SKM-1 treated with dmso at 0.1 percent for 144 hours (cell line): ENCODE measurements around the gene TEAD2.
"Not testable (repeated sequence)": the region's sequence is repeated elsewhere in the genome, so short reads cannot be mapped to it uniquely, and the experiment has no call there.

Source experiments
- DNase-seq: peaks from one replicate; lab custom pipeline; 2025; ENCODE audit not compliant: unreplicated experiment; lab: John Stamatoyannopoulos, UW

TEAD2 gene

DNA sequence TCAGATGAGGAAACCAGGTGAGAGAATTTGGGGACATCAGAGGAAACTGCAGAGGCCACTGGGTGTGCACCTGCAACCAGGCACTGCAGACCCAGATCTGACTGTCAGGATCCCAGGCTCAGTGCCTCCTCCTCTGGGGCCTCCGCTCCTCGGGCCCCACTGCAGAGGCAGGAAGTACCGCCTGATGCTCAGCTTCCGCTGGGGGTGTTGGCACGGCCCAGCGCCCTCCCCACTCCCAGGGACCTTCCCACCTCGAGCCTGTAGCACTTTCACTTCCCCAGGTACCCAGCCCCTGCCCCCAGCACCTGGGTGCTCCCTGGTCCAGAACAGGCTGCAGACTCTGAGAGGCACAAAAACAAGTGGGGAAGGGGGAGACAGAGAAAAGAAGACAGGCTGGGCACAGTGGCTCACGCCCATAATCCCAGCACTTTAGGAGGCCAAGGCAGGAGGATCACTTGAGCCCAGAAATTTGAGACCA, 28.4 kb downstream of the TEAD2 start:
- DNase-seq, result no peak

DNA sequence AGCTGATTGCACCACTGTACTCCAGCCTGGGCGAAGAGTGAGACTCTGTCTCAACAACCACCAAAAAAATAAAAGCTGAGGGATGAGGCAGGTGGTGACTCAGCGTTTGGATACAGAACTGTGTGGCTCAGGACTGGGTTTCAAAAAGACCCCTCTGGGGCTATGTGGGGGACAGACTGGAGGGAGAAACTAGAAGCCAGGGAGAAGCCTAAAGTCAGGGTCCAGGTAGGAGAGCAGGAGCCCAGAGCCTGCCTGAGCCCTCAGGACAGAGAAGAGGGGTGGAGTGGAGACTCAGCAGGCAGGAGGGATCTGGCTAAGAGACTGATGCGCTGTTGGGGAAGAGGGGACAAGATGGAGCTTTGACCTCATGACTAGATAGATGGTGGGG, 28.8 kb downstream of the TEAD2 start:
- no peak for DNase-seq

DNA sequence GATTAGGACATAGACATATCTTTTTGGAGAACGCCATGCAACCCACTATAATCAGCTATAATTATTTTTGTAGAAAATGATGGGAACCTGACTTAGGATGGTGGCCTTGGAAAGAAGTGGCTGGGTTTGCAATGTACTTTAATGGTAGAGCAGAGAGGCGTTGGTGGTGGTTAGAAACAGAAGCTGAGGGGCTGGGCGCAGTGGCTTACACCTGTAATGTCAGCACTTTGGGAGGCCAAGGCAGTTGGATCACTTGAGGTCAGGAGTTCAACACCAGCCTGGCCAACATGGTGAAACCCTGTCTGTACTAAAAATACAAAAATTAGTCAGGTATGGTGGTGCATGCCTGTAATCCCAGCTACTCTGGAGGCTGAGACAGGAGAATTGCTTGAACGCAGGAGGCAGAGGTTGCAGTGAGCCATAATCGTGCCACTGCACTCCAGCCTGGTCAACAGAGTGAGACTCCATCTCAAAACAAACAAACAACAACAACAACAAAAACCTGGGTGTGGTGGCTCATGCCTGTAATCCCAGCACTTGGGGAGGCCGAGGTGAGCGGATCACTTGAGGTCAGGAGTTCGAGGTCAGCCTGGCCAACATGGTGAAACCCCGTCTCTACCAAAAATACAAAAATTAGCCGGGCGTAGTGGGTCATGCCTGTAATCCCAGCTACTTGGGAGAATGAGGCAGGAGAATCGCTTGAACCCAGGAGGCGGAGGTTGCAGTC, 29.4 kb downstream of the TEAD2 start:
- not testable (repeated sequence) for DNase-seq

DNA sequence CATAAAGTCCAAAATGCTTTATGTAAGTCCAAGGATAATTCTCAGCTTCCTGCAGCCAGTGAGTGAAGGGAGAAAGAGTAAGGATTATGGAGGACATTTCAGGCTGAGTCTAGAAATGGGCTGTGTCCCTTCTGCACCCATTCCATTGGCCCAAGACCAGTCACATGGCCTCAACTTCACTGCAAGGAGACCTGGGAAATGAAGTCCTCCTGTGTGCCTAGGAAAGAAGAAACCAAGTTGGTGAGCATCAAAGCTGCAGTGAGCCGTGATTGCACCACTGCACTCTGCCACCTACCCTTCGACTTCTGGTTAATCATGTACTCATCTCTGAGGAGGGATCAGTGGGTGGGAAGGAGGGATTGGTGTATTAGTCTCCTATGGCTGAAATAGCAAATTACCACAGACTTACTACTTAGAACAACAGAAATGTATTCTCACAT, 30.6 kb downstream of the TEAD2 start:
- DNase-seq, result peak; percentile 25

DNA sequence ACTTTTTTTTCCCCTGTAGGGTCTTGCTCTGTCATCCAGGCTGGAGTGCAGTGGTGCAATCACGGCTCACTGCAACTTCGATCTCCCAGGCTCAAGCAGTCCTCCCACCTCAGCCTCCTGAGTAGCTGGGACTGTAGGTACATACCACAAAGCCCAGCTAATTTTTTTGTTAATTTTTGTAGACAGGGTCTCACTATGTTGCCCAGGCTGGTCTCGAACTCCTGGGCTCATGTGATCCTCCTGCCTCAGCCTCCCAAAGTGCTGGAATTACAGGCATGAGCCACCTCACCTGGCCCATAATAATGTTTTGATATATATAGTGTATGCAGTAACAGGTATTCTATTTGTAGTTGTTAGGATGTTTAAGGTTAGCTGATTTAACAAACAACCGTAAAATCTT, 31.0 kb downstream of the TEAD2 start:
- not testable (repeated sequence) for DNase-seq

DNA sequence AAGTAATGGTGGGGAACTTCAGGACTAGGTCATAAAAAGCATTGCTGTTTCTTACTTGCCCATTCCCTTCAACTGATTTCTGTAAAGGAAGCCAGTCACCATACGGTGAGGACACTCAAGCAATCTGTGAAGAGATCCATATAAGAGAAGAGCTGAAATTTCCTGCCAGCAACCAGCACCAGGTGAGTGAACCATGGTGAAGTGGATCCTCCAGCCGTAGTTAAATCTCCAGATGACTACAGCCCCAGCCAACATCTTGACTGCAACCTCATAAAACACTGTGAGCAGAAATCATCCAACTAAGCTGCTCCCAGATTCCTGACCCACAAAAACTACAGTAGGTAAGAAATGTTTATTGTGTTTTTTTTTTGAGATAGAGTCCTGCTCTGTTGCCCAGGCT, 33.5 kb downstream of the TEAD2 start:
- DNase-seq, result no peak

DNA sequence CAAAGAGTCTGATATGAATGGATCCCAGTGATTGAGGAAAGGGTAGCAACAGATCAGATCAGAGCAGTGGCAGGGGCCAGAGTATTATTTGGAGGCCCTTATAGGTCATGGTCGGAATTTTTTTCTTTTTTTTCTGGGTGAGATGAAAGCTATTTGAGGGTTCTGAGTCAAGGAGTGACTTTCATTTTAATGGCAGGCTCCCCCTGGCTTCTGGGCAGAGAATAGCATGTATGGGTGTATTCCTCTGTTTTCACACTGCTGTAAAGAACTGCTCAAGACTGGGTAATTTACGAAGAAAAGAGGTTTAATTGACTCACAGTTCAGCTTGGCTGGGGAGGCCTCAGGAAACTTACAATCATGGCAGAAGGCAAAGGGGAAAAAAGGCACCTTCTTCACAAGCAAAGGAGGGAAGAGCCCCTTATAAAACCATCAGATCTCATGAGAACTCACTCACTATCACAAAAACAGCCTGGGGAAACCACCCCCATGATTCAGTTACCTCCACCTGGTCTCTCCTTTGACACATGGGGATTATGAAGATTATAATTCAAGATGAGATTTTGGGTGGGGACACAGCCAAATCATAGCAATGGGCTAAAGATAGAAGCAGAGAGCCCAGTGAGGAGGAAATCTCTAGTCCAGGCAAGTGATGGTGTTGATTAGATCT, 34.2 kb downstream of the TEAD2 start:
- no peak for DNase-seq

DNA sequence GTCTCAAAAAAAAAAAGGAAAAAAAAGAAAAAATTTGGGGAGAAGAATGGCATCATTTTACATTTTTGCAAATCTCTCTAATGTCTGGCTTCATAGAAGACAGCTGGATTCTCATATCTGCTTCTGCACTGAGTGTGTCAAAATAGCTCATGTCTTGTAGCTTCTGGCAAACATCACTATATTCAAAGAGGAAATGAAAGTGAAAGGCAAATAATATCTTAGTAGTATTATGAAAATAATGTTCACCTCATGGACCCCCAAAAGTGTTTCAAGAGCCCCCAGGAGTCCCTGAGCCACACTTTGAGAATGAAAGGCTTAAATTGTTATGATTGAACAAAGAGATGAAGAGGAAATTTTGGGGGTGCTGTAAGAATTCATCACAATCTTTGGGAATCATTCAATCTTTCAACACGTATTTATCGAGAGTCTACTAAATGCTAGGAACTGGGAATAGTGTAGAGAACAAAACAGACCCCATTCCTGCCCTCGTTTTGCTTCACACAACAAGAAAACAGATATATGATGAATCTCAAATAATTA, 36.0 kb downstream of the TEAD2 start:
- DNase-seq, result no peak

DNA sequence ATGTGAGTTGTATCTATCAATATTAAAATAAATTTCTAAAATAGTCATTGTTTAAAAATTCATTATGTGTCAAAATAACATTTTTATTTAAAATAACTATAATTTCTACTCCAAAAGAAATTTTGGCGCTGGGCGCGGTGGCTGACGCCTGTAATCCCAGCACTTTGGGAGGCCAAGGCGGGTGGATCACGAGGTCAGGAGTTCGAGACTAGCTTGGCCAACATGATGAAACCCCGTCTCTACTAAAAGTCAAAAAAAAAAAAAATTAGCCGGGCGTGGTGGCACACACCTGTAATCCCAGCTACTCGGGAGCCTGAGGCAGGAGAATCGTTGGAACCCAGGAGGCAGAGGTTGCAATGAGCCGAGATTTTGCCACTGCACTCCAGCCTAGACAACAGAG, 36.5 kb downstream of the TEAD2 start:
- DNase-seq, result not testable (repeated sequence)

DNA sequence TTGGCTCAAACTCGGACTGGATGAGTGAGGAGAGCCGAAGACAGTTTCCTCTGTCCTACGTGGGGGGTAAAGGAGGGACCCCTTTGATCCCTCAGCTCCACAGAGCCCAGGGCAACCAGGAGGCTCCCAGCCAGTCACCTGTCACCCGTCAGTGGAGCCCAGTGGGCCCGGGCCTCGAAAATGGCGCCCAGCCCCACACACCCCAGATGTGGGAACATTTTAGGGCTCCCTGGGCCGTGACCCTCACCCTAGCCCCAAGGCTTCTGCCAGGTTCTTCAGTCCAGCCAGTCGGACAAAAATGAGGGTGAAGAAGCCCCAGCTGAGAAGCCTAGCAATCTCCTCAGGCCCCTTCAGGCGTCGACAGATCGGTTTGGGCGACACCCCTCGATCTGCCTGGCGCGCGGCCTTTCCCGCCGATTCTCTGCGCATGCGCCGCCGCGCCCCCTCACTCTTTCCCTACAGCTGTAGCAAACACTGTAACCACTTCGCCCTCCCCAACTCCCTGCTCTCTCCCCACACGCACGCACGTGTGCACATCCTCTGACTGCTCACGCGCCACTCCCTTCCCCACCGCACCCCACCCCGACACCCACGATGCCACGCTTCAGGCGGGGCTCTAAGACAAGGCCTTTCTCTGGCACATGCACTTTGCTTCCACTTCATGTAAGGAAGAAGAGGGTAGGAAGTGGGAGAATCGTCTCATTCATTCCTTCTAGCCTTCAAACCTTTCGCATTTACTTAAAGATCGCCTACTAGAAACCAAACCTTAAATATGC, 37.2 kb downstream of the TEAD2 start, which contains the start of gene SLC6A16:
Gene SLC6A16, minus strand, starts transcription at position 391 of the 776 bp plus-strand sequence. CDS start 13,844 bp downstream, outside the sequence.
- no peak for DNase-seq

DNA sequence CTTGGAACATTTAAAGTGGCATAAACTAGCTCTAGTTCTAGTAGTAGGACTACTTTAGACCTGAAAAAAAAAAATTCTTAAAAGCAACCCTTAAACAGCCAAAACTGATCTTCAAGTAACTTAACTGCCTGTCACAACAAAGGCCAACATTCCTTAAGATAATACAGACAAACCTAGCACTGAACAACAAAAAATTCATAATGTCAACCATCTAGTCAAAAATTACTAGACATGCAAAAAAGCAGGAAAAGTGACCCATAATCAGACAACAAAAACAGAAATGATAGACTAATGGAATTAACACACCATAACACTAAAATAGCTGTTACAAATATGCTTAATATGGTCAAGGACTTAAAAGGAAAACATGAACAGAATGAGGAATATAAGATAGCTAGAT, 43.9 kb downstream of the TEAD2 start:
- no peak for DNase-seq

DNA sequence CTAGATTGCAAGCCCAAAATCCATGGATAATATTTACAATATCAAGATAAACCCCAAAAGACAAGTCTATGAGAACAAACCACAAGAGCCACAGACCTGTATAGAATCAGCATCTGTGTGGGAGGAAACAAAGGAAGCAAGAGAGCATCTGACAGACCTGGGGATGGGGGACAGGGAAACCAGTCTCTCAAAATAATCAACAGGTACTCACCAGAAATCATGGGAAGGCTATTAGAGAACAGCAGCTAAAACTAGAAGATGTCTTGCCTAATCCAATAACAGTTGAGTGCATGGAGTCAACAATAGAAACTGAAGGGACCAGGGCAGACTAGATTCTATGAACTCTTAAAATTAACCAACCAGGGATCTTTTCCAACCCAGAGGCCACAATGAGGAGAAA, 45.9 kb downstream of the TEAD2 start:
- DNase-seq, result no peak

DNA sequence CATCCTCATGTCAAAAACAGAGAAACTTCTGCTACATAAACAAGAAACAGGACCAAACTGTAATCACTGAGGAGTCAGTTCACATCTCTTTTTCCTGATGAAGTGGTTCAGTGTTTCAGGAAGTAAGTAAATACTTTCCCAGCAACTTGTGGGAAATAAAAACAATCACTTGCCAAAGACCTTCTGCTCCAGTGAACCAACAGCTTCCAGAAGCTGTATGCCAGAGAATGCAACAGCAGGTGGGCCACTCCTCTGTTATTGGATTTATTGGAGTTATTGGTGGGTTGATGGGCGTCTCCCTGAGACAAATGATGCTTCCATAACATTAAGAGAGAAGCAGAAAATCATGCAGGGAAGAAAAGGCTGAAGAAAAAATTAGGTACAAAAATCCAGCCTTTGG, 47.1 kb downstream of the TEAD2 start:
- DNase-seq, result no peak

DNA sequence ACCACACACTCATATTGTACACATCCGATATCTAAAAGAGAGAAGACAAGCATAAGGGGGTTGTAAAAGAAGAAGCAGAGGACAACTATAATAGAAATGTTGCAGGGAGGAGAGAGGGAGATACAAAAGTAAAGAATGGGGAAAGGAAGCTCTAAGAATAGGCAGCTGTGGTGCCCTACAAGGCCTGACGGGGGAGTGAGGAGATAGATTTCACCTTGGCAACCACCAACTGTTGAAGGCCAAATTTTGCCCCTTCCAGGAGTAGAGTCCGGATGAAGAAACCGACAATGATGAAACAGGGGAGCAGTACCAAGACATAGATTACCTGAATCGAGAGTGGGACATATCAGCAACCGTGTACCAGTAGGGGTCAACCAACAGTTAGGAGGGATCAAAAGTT, 53.1 kb downstream of the TEAD2 start:
- no peak for DNase-seq

DNA sequence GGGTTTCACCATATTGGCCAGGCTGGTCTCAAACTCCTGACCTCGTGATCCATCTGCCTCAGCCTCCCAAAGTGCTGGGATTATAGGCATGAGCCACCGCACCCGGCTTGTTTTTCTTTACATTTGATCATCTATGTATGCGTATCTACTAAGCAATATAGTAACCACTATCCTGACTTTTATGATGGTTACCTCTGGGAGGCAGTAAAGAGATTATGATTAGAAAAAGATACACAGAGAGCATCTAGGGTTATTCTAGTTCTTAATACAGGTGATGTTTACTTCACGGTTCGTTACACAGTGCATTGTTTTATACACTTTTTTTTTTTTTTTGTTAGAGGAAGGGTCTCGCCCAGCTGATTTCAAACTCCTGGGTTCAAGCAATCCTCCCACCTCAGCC, 55.5 kb downstream of the TEAD2 start:
- not testable (repeated sequence) for DNase-seq

DNA sequence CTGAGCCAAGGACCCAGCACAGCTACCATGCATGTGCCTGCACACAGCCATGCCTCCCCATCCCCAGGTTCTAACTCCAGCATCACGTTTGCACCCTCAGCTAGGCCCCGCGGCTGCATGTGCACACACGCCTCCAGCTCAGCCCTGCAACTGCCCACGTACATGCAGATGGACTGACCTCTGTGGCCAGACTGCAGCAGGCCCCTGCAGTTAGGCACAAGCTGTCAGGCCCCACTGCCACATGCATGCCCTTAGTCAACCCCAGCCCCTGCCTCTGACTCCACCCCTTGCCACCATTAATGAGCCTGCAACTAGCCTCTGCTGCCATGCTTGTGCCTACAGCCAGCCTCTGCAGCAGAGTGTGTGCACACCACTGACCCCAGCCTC, 60.4 kb downstream of the TEAD2 start:
- DNase-seq, result no peak

DNA sequence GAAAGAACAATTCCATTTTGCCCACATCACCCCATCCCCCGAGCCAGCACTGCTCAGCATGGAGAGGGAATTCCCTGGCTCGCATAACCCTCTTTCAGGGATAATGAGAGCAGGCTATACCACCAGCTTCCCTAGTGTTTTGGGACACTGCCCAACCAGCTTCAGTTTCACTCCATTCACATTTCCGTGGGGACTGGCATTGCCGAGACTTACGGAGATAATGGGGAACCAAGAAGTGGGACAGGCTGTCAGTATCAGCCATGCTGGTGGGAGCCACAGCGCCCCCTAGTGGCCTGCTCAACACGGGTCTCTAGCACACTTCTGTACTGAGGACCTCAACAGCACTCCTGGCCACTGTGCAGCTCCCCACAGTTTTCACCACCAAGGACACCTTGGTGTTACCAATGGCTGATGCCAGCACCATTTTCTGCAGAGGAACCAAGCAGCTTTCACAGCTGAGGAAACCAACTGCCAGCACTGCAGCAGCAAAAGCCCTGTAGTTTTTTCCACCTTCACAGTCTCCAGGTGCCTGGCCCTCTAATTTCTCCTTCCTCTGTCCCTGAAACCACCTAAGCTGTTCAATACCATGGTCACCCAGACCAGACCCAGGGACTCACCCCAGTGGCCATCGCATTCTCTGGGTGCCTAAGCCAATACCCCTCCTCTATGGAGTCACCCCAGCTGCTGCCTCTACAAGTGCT, 60.9 kb downstream of the TEAD2 start:
- DNase-seq, result peak; percentile 48

DNA sequence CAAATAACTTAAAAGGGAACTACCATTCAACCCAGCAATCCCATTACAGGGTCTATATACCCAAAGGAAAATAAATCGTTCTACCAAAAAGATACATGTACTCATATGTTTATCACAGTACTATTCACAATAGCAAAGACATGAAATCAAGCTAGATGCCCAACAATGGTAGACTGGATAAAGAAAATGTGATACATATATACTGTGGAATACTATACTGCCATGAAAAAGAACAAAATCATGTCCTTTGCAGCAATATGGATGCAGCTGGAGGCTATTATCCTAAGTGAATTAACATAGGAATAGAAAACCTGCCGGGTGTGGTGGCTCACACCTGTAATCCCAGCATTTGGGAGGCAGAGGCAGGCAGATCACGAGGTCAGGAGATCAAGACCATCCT, 63.6 kb downstream of the TEAD2 start:
- not testable (repeated sequence) for DNase-seq

DNA sequence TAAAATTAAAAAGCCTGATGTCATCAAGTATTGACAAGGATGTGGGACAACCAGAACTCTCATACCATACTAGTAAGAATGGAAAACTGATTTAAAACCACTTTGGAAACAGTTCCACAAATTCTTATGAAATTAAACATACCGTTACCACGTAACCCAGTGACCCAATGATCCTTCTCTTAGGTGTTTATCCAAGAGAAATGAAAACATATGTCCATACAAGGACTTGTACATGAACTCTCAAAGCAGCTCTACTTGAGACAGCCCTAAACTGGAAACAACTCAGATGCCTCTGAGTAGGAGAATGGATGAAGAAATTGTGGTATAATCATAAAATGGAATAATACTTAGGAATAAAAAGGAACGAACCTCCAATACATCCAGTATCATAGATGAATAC, 64.8 kb downstream of the TEAD2 start:
- DNase-seq, result no peak

DNA sequence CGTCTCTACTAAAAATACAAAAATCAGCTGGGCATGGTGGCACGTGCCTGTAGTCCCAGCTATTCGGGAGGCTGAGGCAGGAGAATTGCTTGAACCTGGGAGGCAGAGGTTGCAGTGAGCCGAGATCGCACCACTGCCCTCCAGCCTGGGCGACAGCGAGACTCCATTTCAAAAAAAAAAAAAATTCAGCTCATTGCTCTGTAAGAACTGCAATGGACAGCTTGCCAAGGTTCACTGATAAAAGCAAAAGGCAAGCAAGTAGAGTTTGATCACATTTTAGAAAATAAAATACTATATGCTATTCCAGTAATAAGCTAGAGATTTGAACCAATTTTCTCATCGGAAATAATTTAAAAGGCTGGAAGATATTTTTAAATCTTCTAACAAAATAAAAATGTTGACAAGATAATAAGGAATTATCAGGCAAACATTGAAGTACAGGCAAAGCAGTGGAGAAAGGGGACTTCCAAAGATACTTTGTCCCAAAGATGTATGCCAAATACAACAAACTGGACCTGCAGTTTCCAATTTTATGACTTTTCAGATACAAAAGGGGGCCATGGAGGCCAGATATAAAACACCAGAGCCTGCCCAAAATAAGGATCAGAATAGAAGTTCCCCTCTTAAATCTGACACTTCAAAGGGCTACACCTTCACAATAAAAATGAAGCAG, 66.9 kb downstream of the TEAD2 start:
- no peak for DNase-seq
